B cell (primary cell): ENCODE data around the gene TMOD4.

ENCODE experiments used
- CTCF ChIP-seq: fragments of 200-600 bp; IDR thresholded peaks from one replicate; pipeline ENCODE4 v1.8.0; 2022; ENCODE audit warnings: antibody characterized with exemption, mild to moderate bottlenecking
- EZH2 ChIP-seq: IDR thresholded peaks from 2 replicates; pipeline ENCODE4 v1.6.1; 2012; ENCODE audit warnings: borderline replicate concordance, low read depth, mild to moderate bottlenecking, moderate library complexity, low read length; ENCODE audit not compliant: insufficient read depth, poor library complexity, severe bottlenecking

DNA sequence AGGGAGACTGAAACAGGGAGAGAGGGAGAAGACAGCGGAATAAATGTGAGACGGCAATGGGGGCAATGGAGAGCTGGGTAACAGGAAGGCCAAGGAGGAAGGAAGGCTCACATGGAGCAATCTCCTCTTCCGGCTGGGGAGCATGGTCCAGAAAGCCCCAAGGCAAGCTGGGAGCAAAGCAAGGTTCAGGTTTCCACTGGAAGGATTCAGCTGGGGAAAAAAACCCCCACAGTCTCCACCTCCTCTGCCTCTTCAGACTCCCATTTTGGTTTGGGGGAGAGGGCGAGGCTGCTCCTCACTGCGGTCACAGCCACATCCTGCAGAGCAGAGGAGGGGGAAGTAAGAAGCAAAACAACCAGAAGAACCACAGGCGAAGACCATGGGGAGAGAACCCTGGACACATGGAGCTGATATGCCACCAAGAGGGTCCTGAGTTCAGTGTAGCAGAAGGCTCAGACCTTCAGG, 18.7 kb downstream of the TMOD4 start:
- TF ChIP-seq CTCF (no peak), EZH2 (no peak)
